Epithelial cell of alveolus of lung (primary cell): ENCODE data around the gene CDK9. TPM values are rescaled to one million over a fixed set of nuclear protein-coding genes. Genes with fewer than 3 reads are reported as not detected.

Experiments
- total RNA-seq: library from RNA; depleted of rRNA; stranded (reverse); fragments of >200 nt; gene quantifications from 2 replicates; pipeline ENCODE4 v1.2.1, GENCODE V29; 2015

Gene CDK9
- total RNA-seq = 23.0 and 63.2 TPM in 2 replicates

GRCh38 chr9:127785933-127786772, at the start of gene CDK9:
TSS of gene CDK9 (plus strand) at chr9:127786034. CDS start at chr9:127786149, 115 bp downstream.

GRCh38 chr9:127778280-127779135, 7.3 kb upstream of the CDK9 start, which contains the start of gene SH2D3C:
TSS of gene SH2D3C (minus strand) at chr9:127778666. CDS start at chr9:127778627, 39 bp downstream.

DNA sequence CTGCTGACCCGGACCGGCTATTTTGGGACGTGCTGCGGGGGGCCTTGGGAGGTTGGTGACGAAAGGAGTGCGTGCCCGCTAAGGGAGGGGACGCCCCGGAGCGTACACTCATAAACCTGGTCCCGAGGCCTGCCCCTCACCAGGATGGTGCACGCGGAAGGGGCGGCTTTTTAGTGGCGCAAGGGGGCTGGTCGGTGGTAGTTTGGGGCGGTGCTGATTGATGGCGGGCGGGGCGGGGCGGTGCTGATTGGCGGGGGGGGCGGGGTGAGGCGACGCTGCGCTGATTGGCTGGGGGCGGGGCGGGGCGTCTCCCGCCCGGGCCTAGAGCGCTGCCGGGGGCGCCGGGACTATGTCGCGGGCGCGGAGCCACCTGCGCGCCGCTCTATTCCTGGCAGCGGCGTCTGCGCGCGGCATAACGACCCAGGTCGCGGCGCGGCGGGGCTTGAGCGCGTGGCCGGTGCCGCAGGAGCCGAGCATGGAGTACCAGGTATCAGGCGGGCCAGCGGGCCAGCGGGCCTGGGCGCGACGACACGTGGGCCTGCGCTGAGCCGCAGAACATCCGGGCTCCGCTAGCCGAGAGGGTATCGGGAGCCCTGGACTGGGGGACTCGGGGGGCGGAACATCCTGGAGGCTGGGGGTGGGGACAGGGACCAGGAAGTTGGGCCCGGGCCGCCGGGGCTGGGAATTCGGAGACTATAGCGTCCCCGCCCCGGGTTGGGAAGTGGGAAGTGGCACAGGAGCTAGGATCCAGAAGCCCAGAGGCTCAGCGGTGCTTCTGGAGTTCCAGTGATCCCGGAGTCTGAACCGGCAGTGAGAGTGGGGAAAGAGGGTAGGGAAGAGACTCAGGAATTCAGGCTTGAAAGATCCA, 17.0 kb downstream of the CDK9 start, which contains the start of gene FPGS:
Gene FPGS (plus strand): TSS at position 307 of the 868 bp plus-strand sequence. CDS start 43 bp downstream, at position 350.

Other genes starting within 250 kb of the CDK9 start
- gene STXBP1, start 173.8 kb upstream of the CDK9 start, total RNA-seq = 34.9 and 60.6 TPM in 2 replicates
- 0.08 TPM in 1 of 2 replicates, not detected in the other for gene CFAP157, start 79.0 kb upstream of the CDK9 start, total RNA-seq
- gene PTRH1, start 70.4 kb upstream of the CDK9 start, total RNA-seq = 15.8 and 34.5 TPM in 2 replicates
- not detected in 2 replicates for gene TTC16, start 70.0 kb upstream of the CDK9 start, total RNA-seq
- gene TOR2A, start 50.7 kb upstream of the CDK9 start, total RNA-seq = 14.0 and 18.3 TPM in 2 replicates
- gene SH2D3C, start 7.4 kb upstream of the CDK9 start, total RNA-seq = 0.08 and 0.52 TPM in 2 replicates
- gene FPGS, start 16.8 kb downstream of the CDK9 start, total RNA-seq = 57.8 and 78.6 TPM in 2 replicates
- 52.9 and 72.1 TPM in 2 replicates for gene ENG, start 68.6 kb downstream of the CDK9 start, total RNA-seq
- gene AK1, start 91.6 kb downstream of the CDK9 start, total RNA-seq = 40.1 and 71.8 TPM in 2 replicates
- 66.2 and 92.5 TPM in 2 replicates for gene ST6GALNAC6, start 113.6 kb downstream of the CDK9 start, total RNA-seq
- 33.8 and 56.2 TPM in 2 replicates for gene ST6GALNAC4, start 131.0 kb downstream of the CDK9 start, total RNA-seq
- 1.9 and 3.7 TPM in 2 replicates for gene PIP5KL1, start 144.7 kb downstream of the CDK9 start, total RNA-seq
- 15.3 and 21.7 TPM in 2 replicates for gene DPM2, start 151.8 kb downstream of the CDK9 start, total RNA-seq
- gene EEIG1, start 195.0 kb downstream of the CDK9 start, total RNA-seq = 5.3 and 6.6 TPM in 2 replicates